Caco-2 (cell line): ENCODE results near the gene MSH4. TPM values are rescaled to one million over a fixed set of nuclear protein-coding genes. Genes with fewer than 3 reads are reported as not detected.

Experiments used
- BruUV-seq: library from RNA; stranded (reverse); fragments of 400-500 nt; replicated peaks from 2 replicates; lab custom pipeline; 2021; lab: Mats Ljungman, UMichigan
- CTCF ChIA-PET: fragments of 300-600 bp; sonication (Branson Sonifier 250); formaldehyde crosslinking; loops from one replicate; lab custom pipeline; 2022; ENCODE audit warnings: antibody characterized with exemption; lab: Charles Lee
- POLR2A ChIA-PET: fragments of 300-600 bp; sonication (Branson Sonifier 250); formaldehyde crosslinking; loops from one replicate; lab custom pipeline; 2022; ENCODE audit warnings: antibody characterized with exemption; lab: Charles Lee
- DNase-seq, 2 experiments: peaks; one replicate each; pipeline versions ENCODE4 v3.0.0 to v3.0.0-alpha.2; 2020 to 2022
- H3K27me3 ChIP-seq: replicated peaks from 2 replicates; pipeline ENCODE4 v1.6.0; 2011; ENCODE audit warnings: low read length; ENCODE audit not compliant: control insufficient read depth, insufficient read depth
- H3K36me3 ChIP-seq: 2 replicates; pipeline ENCODE4 v1.5.1; 2011; ENCODE audit warnings: low read length; ENCODE audit not compliant: control insufficient read depth, insufficient read depth
- H3K4me1 ChIP-seq: fragments of 250-450 bp; sonication (Bioruptor Pico); 2 replicates; pipeline ENCODE4 v1.5.1; 2020; ENCODE audit warnings: mild to moderate bottlenecking
- H3K4me3 ChIP-seq: 2 replicates; pipeline ENCODE4 v1.5.1; 2011; ENCODE audit warnings: low read depth, mild to moderate bottlenecking, control low read depth, low read length
- H3K9me3 ChIP-seq: fragments of 250-450 bp; sonication (Bioruptor Pico); 2 replicates; pipeline ENCODE4 v1.5.1; 2020; ENCODE audit warnings: mild to moderate bottlenecking, moderate library complexity
- H3K27ac Mint-ChIP-seq: one replicate; pipeline ENCODE4 v1.8.0; 2022; ENCODE audit warnings: mixed read lengths; ENCODE audit not compliant: unreplicated experiment
- H3K27me3 Mint-ChIP-seq: one replicate; pipeline ENCODE4 v1.8.0; 2022; ENCODE audit warnings: mixed read lengths; ENCODE audit not compliant: insufficient read depth, unreplicated experiment
- H3K36me3 Mint-ChIP-seq: one replicate; pipeline ENCODE4 v1.8.0; 2022; ENCODE audit warnings: mild to moderate bottlenecking, mixed read lengths; ENCODE audit not compliant: insufficient read depth, unreplicated experiment
- H3K4me1 Mint-ChIP-seq: one replicate; pipeline ENCODE4 v1.8.0; 2022; ENCODE audit warnings: low read depth, mixed read lengths; ENCODE audit not compliant: unreplicated experiment
- H3K4me3 Mint-ChIP-seq: one replicate; pipeline ENCODE4 v1.8.0; 2022; ENCODE audit warnings: mild to moderate bottlenecking, moderate library complexity, mixed read lengths; ENCODE audit not compliant: unreplicated experiment
- H3K9me3 Mint-ChIP-seq: one replicate; pipeline ENCODE4 v1.8.0; 2022; ENCODE audit warnings: mixed read lengths; ENCODE audit not compliant: unreplicated experiment
- CTCF ChIP-seq, 2 experiments: fragments of 200-600 bp in 1 of 2; IDR thresholded peaks; 1 replicate in 1 of 2; 2 replicates in 1 of 2; pipeline versions ENCODE4 v1.5.1 to v1.8.0; 2011 to 2022; ENCODE audit warnings: antibody characterized with exemption in 1 of 2, control low read depth in 1 of 2, inconsistent platforms in 1 of 2, low read depth in 1 of 2, low read length in 1 of 2, mild to moderate bottlenecking in 1 of 2, moderate library complexity in 1 of 2; ENCODE audit not compliant: insufficient read depth in 1 of 2, severe bottlenecking in 1 of 2, unreplicated experiment in 1 of 2
- intact Hi-C: fragments of 100-400 bp; cut with micrococcal nuclease; formaldehyde crosslinking; loops from one replicate; pipeline ENCODE4 v1.10.0; 2022; ENCODE audit not compliant: unreplicated experiment
- total RNA-seq: library from RNA; stranded (reverse); gene quantifications from 2 replicates; pipeline ENCODE4 v1.2.3, GENCODE V29; 2022

Gene MSH4
- total RNA-seq, 1 experiment from 2014 or later, result 0.34 TPM

DNA sequence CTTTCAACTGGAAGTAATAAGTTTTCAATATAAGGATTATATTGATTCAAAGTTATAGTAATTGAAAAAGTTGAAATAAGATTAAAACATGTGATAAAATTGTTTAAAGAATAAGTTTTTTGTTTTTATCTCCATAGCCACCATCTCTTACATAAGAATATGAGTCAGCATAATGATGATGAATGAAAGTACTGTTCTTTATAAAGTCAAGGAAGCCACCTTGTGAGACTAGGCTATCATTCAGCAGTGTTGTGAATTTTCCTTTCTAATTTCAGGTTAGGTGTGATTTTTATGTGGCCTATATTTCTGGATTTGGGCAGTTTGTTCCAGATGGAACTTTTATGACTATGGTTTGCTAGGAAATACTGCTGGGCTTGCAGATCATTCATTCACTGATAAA is 157.9 kb downstream of the MSH4 start:
- no peak for TF ChIP-seq CTCF (IDR thresholded peaks at IDR 0.05; ENCODE audit: insufficient read depth in 1 of 2, low read depth in 1 of 2, low read length in 1 of 2, severe bottlenecking in 1 of 2, unreplicated experiment in 1 of 2)
- CTCF ChIA-PET, result no interaction called here
- H3K27me3 ChIP-seq, result no peaks in the 10 kb centered on the region
- DNase-seq, result no peak
- no TSS peak for BruUV-seq
- Mint-ChIP-seq H3K36me3 (no peaks in the 10 kb centered on the region), H3K27ac (peak overlapping the region; percentile 92), H3K9me3 (peaks cover 32% of the 10 kb centered on the region), H3K4me1 (peaks cover 16% of the 10 kb centered on the region), H3K27me3 (no peaks in the 10 kb centered on the region), H3K4me3 (no peak overlapping the region)
- peaks cover 4% of the 10 kb centered on the region; the same call in 1 of the 2 replicates for H3K9me3 ChIP-seq
- H3K36me3 ChIP-seq, result no peaks in the 10 kb centered on the region
- no peak overlapping the region for H3K4me3 ChIP-seq
- POLR2A ChIA-PET, result no interaction called here
- peaks cover 44% of the 10 kb centered on the region for H3K4me1 ChIP-seq
- intact Hi-C loops, result no loop called here

Other genes starting within 250 kb of the MSH4 start
- gene SLC44A5, start 185.8 kb upstream of the MSH4 start, total RNA-seq, result 12.0 and 13.6 TPM in 2 replicates
- gene ACADM, start 72.2 kb upstream of the MSH4 start, total RNA-seq, result 39.7 and 44.4 TPM in 2 replicates
- 88.6 and 96.0 TPM in 2 replicates for gene RABGGTB, start 10.6 kb upstream of the MSH4 start, total RNA-seq
- not detected in 2 replicates for gene ASB17, start 135.5 kb downstream of the MSH4 start, total RNA-seq